ENCODE measurements around the gene SGCD. TPM values are rescaled to one million over a fixed set of nuclear protein-coding genes. Genes with fewer than 3 reads are reported as not detected.

The SGCD gene
- polyA plus RNA-seq, 3 donors = 5.1 to 5.7 (median 5.6) TPM

GRCh38 chr5:156755421-156756087, 428.6 kb downstream of the SGCD start:
- no peak for DNase-seq (ENCODE audit: low read depth in 3 of 3, low spot score in 2 of 3)

- no peak for DNase-seq (ENCODE audit: low read depth in 3 of 3, low spot score in 2 of 3)
These were observed 431.2 kb downstream of the SGCD start for GRCh38 chr5:156758011-156758791.

GRCh38 chr5:156759156-156759555, 432.2 kb downstream of the SGCD start:
- DNase-seq (ENCODE audit: low read depth in 3 of 3, low spot score in 2 of 3) = no peak

GRCh38 chr5:156762771-156763170, 435.8 kb downstream of the SGCD start:
- DNase-seq (ENCODE audit: low read depth in 3 of 3, low spot score in 2 of 3) = no peak

- DNase-seq (ENCODE audit: low read depth in 3 of 3, low spot score in 2 of 3) = no peak
These were observed 437.4 kb downstream of the SGCD start for GRCh38 chr5:156764176-156764971.

- no peak for DNase-seq (ENCODE audit: low read depth in 3 of 3, low spot score in 2 of 3)
These were observed 447.3 kb downstream of the SGCD start for GRCh38 chr5:156774273-156774672.

GRCh38 chr5:156778139-156778706, 451.3 kb downstream of the SGCD start:
- DNase-seq (ENCODE audit: low read depth in 3 of 3, low spot score in 2 of 3) = no peak

GRCh38 chr5:156778752-156779151, 451.8 kb downstream of the SGCD start:
- no peak for DNase-seq (ENCODE audit: low read depth in 3 of 3, low spot score in 2 of 3)

- no peak for DNase-seq (ENCODE audit: low read depth in 3 of 3, low spot score in 2 of 3)
These were observed 452.5 kb downstream of the SGCD start for GRCh38 chr5:156779436-156779835.

GRCh38 chr5:156783092-156783491, 456.1 kb downstream of the SGCD start:
- no peak for DNase-seq (ENCODE audit: low read depth in 3 of 3, low spot score in 2 of 3)

GRCh38 chr5:156794687-156795086, 467.7 kb downstream of the SGCD start:
- no peak for DNase-seq (ENCODE audit: low read depth in 3 of 3, low spot score in 2 of 3)

- no peak for DNase-seq (ENCODE audit: low read depth in 3 of 3, low spot score in 2 of 3)
These were observed 471.2 kb downstream of the SGCD start for GRCh38 chr5:156798201-156798600.

- no peak for DNase-seq (ENCODE audit: low read depth in 3 of 3, low spot score in 2 of 3)
These were observed 472.2 kb downstream of the SGCD start for GRCh38 chr5:156799171-156799570.

- DNase-seq (ENCODE audit: low read depth in 3 of 3, low spot score in 2 of 3) = no peak
These were observed 474.0 kb downstream of the SGCD start for GRCh38 chr5:156800929-156801328.

- no peak for DNase-seq (ENCODE audit: low read depth in 3 of 3, low spot score in 2 of 3)
These were observed 475.5 kb downstream of the SGCD start for GRCh38 chr5:156802501-156802900.

- DNase-seq (ENCODE audit: low read depth in 3 of 3, low spot score in 2 of 3) = no peak
These were observed 476.4 kb downstream of the SGCD start for GRCh38 chr5:156803404-156803803.

- no peak for DNase-seq (ENCODE audit: low read depth in 3 of 3, low spot score in 2 of 3)
These were observed 486.0 kb downstream of the SGCD start for GRCh38 chr5:156812959-156813358.

GRCh38 chr5:156815988-156816599, 489.1 kb downstream of the SGCD start:
- DNase-seq (ENCODE audit: low read depth in 3 of 3, low spot score in 2 of 3) = no peak
